Measurements from ENCODE around the gene TSN.

The TSN gene

GRCh38 chr2:121722479-121722878, 33.0 kb upstream of the TSN start:
- Histone ChIP-seq H3K4me1 (ENCODE audit: control insufficient read depth, insufficient read depth, low read length) (no peaks in the 10 kb centered on the region), H3K27ac (ENCODE audit: extremely low read depth, low read depth, low read length) (no peak overlapping the region), H3K4me3 (ENCODE audit: low read depth, low read length) (no peak overlapping the region), H3K9me3 (ENCODE audit: control insufficient read depth, insufficient read depth, low read depth, low read length) (no peaks in the 10 kb centered on the region), H3K36me3 (ENCODE audit: control insufficient read depth in 2 of 2, insufficient read depth in 1 of 2, low read length in 2 of 2) (peaks cover 13 to 16% of the 10 kb centered on the region in 2 experiments)
- ChIA-PET CTCF (no interaction called here), POLR2A (no interaction called here)
- TF ChIP-seq ZNF335 (tag by site-specific recombination; conservative IDR thresholded peaks at IDR 0.05) (no peak), ZNF221 (tag by site-specific recombination; IDR thresholded peaks at IDR 0.05; ENCODE audit: borderline replicate concordance) (no peak), ZNF626 (tag by site-specific recombination; IDR thresholded peaks at IDR 0.05) (no peak), HOXA7 (CRISPR knock-in tag; IDR thresholded peaks at IDR 0.05; ENCODE audit: borderline replicate concordance) (no peak), ZFP69B (tag by site-specific recombination; IDR thresholded peaks at IDR 0.05) (no peak), ZNF138 (tag by site-specific recombination; IDR thresholded peaks at IDR 0.05; ENCODE audit: borderline replicate concordance) (no peak), ZNF24 (tag by site-specific recombination; IDR thresholded peaks at IDR 0.05) (no peak), SALL2 (tag by site-specific recombination; IDR thresholded peaks at IDR 0.05; ENCODE audit: borderline replicate concordance) (no peak), KLF9 (tag by site-specific recombination; IDR thresholded peaks at IDR 0.05; ENCODE audit: low read depth) (no peak)
- TF ChIP-seq, protein P1, sequence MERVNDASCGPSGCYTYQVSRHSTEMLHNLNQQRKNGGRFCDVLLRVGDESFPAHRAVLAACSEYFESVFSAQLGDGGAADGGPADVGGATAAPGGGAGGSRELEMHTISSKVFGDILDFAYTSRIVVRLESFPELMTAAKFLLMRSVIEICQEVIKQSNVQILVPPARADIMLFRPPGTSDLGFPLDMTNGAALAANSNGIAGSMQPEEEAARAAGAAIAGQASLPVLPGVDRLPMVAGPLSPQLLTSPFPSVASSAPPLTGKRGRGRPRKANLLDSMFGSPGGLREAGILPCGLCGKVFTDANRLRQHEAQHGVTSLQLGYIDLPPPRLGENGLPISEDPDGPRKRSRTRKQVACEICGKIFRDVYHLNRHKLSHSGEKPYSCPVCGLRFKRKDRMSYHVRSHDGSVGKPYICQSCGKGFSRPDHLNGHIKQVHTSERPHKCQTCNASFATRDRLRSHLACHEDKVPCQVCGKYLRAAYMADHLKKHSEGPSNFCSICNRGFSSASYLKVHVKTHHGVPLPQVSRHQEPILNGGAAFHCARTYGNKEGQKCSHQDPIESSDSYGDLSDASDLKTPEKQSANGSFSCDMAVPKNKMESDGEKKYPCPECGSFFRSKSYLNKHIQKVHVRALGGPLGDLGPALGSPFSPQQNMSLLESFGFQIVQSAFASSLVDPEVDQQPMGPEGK (tag by site-specific recombination; IDR thresholded peaks at IDR 0.05), result no peak

- Histone ChIP-seq H3K36me3 (ENCODE audit: control insufficient read depth in 2 of 2, insufficient read depth in 1 of 2, low read length in 2 of 2) (peaks cover 22 to 24% of the 10 kb centered on the region in 2 experiments), H3K9me3 (ENCODE audit: control insufficient read depth, insufficient read depth, low read depth, low read length) (no peaks in the 10 kb centered on the region), H3K4me3 (ENCODE audit: low read depth, low read length) (no peak overlapping the region), H3K4me1 (ENCODE audit: control insufficient read depth, insufficient read depth, low read length) (no peaks in the 10 kb centered on the region), H3K27ac (ENCODE audit: extremely low read depth, low read depth, low read length) (no peak overlapping the region)
- no peak for TF ChIP-seq ZNF645 (tag by site-specific recombination; IDR thresholded peaks at IDR 0.05)
- ChIA-PET CTCF (interaction anchor here (0.5 to 0.6 kb wide), 2 partner anchors 103 to 1071 kb away, joined by 3 read pairs; no protein-coding TSS in a partner anchor), POLR2A (no interaction called here)
Observed at GRCh38 chr2:121723316-121723715, 32.1 kb upstream of the TSN start.

GRCh38 chr2:121727332-121727731, 28.1 kb upstream of the TSN start:
- Histone ChIP-seq H3K27ac (ENCODE audit: extremely low read depth, low read depth, low read length) (no peak overlapping the region), H3K36me3 (ENCODE audit: control insufficient read depth in 2 of 2, insufficient read depth in 1 of 2, low read length in 2 of 2) (peaks cover 57 to 59% of the 10 kb centered on the region in 2 experiments), H3K4me3 (ENCODE audit: low read depth, low read length) (no peak overlapping the region), H3K9me3 (ENCODE audit: control insufficient read depth, insufficient read depth, low read depth, low read length) (no peaks in the 10 kb centered on the region), H3K4me1 (ENCODE audit: control insufficient read depth, insufficient read depth, low read length) (no peaks in the 10 kb centered on the region)
- ChIA-PET POLR2A (no interaction called here), CTCF (no interaction called here)
- no peak for TF ChIP-seq HOXD13 (CRISPR knock-in tag; IDR thresholded peaks at IDR 0.05; ENCODE audit: borderline replicate concordance)
- no peak for TF ChIP-seq GLIS2 (tag by site-specific recombination; IDR thresholded peaks at IDR 0.05)
- TF ChIP-seq GLI4 (tag by site-specific recombination; IDR thresholded peaks at IDR 0.05), result no peak
- TF ChIP-seq, protein P1 (tag by site-specific recombination; IDR thresholded peaks at IDR 0.05), result no peak

Measured in HEK293 (cell line).